Body of pancreas (tissue), 4 donors: Measurements from ENCODE around the gene TBXT.

Experiments
- CTCF ChIP-seq, 7 experiments: fragments of 450-650 bp in 4 of 7; fragments of 200-600 bp in 3 of 7; sonication (generic) in 3 of 7; IDR thresholded peaks; one replicate each; pipeline ENCODE4 v1.5.1; 2016 to 2019; ENCODE audit warnings: antibody characterized with exemption in 7 of 7
- POLR2A ChIP-seq, 3 donors: fragments of 450-650 bp; IDR thresholded peaks; one replicate each; pipeline ENCODE4 v1.6.1; 2016; ENCODE audit warnings: antibody characterized with exemption in 3 of 3, mild to moderate bottlenecking in 2 of 3

GRCh38 chr6:166203003-166203640, 35.5 kb upstream of the TBXT start:
- TF ChIP-seq CTCF (IDR thresholded peaks at IDR 0.05) = no peak
- TF ChIP-seq POLR2A (IDR thresholded peaks at IDR 0.05) = no peak
